ENCODE results near the gene CTSV.

GRCh38 chr9:97041898-97042297, 3.0 kb upstream of the CTSV start:
- TF ChIP-seq, protein P1, sequence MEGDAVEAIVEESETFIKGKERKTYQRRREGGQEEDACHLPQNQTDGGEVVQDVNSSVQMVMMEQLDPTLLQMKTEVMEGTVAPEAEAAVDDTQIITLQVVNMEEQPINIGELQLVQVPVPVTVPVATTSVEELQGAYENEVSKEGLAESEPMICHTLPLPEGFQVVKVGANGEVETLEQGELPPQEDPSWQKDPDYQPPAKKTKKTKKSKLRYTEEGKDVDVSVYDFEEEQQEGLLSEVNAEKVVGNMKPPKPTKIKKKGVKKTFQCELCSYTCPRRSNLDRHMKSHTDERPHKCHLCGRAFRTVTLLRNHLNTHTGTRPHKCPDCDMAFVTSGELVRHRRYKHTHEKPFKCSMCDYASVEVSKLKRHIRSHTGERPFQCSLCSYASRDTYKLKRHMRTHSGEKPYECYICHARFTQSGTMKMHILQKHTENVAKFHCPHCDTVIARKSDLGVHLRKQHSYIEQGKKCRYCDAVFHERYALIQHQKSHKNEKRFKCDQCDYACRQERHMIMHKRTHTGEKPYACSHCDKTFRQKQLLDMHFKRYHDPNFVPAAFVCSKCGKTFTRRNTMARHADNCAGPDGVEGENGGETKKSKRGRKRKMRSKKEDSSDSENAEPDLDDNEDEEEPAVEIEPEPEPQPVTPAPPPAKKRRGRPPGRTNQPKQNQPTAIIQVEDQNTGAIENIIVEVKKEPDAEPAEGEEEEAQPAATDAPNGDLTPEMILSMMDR (conservative IDR thresholded peaks at IDR 0.05), result no peak
- TF ChIP-seq EZH2 (IDR thresholded peaks at IDR 0.05; ENCODE audit: low read depth), result no peak

Data from PC-9 (cell line).